AG10803 (cell line): Measurements from ENCODE around the gene TRIM3.

Source experiments
- DNase-seq: peaks from one replicate; pipeline ENCODE4 v3.0.0; 2010; ENCODE audit warnings: low read depth
- H3K4me3 ChIP-seq: 2 replicates; pipeline ENCODE4 v1.5.1; 2011; ENCODE audit warnings: mild to moderate bottlenecking, low read length, control low read depth
- TF ChIP-seq, protein P1 (sequence below): conservative IDR thresholded peaks from 2 replicates; pipeline ENCODE4 v1.5.1; 2011; ENCODE audit warnings: mild to moderate bottlenecking, low read length, control low read depth, inconsistent platforms

The TRIM3 gene

DNA sequence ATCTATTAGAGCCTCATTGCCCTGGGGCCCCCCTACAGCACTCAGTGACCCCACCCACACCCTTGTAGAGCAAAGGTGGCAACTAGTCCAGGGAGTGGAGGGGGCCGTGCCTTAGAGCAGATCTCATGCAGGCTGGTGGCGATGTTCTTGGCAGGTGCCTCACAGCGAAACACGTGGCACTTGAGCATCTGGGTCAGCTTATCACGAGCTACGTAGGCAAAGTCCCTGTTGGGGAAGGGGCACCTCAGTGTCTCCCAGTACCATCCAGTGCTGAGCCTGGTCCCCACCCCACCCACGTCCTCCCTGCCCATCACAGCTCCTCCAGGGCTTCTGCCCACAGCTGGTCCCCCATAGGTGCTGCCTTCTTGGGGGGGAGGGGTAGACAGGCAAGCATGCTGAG, 72.3 kb downstream of the TRIM3 start:
- no peak overlapping the region for H3K4me3 ChIP-seq
- TF ChIP-seq, protein P1, sequence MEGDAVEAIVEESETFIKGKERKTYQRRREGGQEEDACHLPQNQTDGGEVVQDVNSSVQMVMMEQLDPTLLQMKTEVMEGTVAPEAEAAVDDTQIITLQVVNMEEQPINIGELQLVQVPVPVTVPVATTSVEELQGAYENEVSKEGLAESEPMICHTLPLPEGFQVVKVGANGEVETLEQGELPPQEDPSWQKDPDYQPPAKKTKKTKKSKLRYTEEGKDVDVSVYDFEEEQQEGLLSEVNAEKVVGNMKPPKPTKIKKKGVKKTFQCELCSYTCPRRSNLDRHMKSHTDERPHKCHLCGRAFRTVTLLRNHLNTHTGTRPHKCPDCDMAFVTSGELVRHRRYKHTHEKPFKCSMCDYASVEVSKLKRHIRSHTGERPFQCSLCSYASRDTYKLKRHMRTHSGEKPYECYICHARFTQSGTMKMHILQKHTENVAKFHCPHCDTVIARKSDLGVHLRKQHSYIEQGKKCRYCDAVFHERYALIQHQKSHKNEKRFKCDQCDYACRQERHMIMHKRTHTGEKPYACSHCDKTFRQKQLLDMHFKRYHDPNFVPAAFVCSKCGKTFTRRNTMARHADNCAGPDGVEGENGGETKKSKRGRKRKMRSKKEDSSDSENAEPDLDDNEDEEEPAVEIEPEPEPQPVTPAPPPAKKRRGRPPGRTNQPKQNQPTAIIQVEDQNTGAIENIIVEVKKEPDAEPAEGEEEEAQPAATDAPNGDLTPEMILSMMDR: no peak

GRCh38 chr11:6400431-6401345, 73.1 kb downstream of the TRIM3 start:
- TF ChIP-seq, protein P1: no peak
- no peak overlapping the region for H3K4me3 ChIP-seq

More for the DNA sequence above, 72.3 kb downstream of the TRIM3 start:
- no peak for DNase-seq

More at GRCh38 chr11:6400431-6401345, 73.1 kb downstream of the TRIM3 start:
- DNase-seq: no peak
